Colon (tissue), 2 donors: ENCODE data around the gene ERI3.

Source experiments
- FAIRE-seq: peaks from 2 replicates; lab custom pipeline; 2012; peaks lifted over from hg19 to GRCh38; lab: Jason Lieb, UNC
- donor health status: control.
- donor health status: control.

The ERI3 gene

GRCh38 chr1:44315521-44315920 is 39.5 kb downstream of the ERI3 start:
- no peak for FAIRE-seq

- FAIRE-seq, result no peak
Measured at GRCh38 chr1:44314452-44314851, 40.6 kb downstream of the ERI3 start.

- no peak for FAIRE-seq
Measured at GRCh38 chr1:44313265-44313918, 41.7 kb downstream of the ERI3 start.

GRCh38 chr1:44312399-44313196 is 42.5 kb downstream of the ERI3 start:
- FAIRE-seq, result no peak

- FAIRE-seq, result no peak
Measured at GRCh38 chr1:44310006-44310405, 45.1 kb downstream of the ERI3 start.

GRCh38 chr1:44305962-44306422 is 49.1 kb downstream of the ERI3 start:
- FAIRE-seq, result no peak

- no peak for FAIRE-seq
Measured at GRCh38 chr1:44303532-44303931, 51.5 kb downstream of the ERI3 start.

GRCh38 chr1:44302541-44302940 is 52.5 kb downstream of the ERI3 start:
- no peak for FAIRE-seq

- no peak for FAIRE-seq
Measured at GRCh38 chr1:44301442-44301841, 53.6 kb downstream of the ERI3 start.

GRCh38 chr1:44300852-44301251 is 54.2 kb downstream of the ERI3 start:
- FAIRE-seq, result no peak

- no peak for FAIRE-seq
Measured at GRCh38 chr1:44297695-44298400, 57.2 kb downstream of the ERI3 start.

- no peak for FAIRE-seq
Measured at GRCh38 chr1:44296806-44297205, 58.3 kb downstream of the ERI3 start.

- FAIRE-seq, result no peak
Measured at GRCh38 chr1:44296086-44296485, 59.0 kb downstream of the ERI3 start.

- FAIRE-seq, result no peak
Measured at GRCh38 chr1:44294588-44295007, 60.5 kb downstream of the ERI3 start.

GRCh38 chr1:44293761-44294315 is 61.2 kb downstream of the ERI3 start:
- no peak for FAIRE-seq

GRCh38 chr1:44292651-44293050 is 62.4 kb downstream of the ERI3 start:
- no peak for FAIRE-seq

- FAIRE-seq, result no peak
Measured at GRCh38 chr1:44290250-44291094, 64.6 kb downstream of the ERI3 start.

- FAIRE-seq, result no peak
Measured at GRCh38 chr1:44289530-44289929, 65.5 kb downstream of the ERI3 start.

GRCh38 chr1:44288883-44289282 is 66.2 kb downstream of the ERI3 start:
- no peak for FAIRE-seq

- no peak for FAIRE-seq
Measured at GRCh38 chr1:44284184-44284583, 70.9 kb downstream of the ERI3 start.

- FAIRE-seq, result no peak
Measured at GRCh38 chr1:44283524-44284173, 71.4 kb downstream of the ERI3 start.
